HCT116 (cell line): Measurements from ENCODE around the gene EGFR.

Experiments used
- EZH2phosphoT487 ChIP-seq: fragments of 200-600 bp; IDR thresholded peaks from 2 replicates; pipeline ENCODE4 v1.6.1; 2018; ENCODE audit warnings: antibody characterized with exemption, borderline replicate concordance
- POLR2A ChIP-seq: IDR thresholded peaks from 2 replicates; pipeline ENCODE4 v1.7.0; 2011; ENCODE audit warnings: borderline replicate concordance; ENCODE audit not compliant: insufficient read depth, insufficient read length; ENCODE audit errors: extremely low read depth
- POLR2AphosphoS5 ChIP-seq: IDR thresholded peaks from 2 replicates; pipeline ENCODE4 v1.6.1; 2011; ENCODE audit warnings: mild to moderate bottlenecking, low read depth, low read length, moderate library complexity
- SRF ChIP-seq: IDR thresholded peaks from 2 replicates; pipeline ENCODE4 v1.6.1; 2012; ENCODE audit warnings: low read depth
- TCF7L2 ChIP-seq: IDR thresholded peaks from 2 replicates; pipeline ENCODE4 v1.7.0; 2011; ENCODE audit warnings: borderline replicate concordance, inconsistent platforms; ENCODE audit not compliant: insufficient read depth, insufficient read length; ENCODE audit errors: extremely low read depth

DNA sequence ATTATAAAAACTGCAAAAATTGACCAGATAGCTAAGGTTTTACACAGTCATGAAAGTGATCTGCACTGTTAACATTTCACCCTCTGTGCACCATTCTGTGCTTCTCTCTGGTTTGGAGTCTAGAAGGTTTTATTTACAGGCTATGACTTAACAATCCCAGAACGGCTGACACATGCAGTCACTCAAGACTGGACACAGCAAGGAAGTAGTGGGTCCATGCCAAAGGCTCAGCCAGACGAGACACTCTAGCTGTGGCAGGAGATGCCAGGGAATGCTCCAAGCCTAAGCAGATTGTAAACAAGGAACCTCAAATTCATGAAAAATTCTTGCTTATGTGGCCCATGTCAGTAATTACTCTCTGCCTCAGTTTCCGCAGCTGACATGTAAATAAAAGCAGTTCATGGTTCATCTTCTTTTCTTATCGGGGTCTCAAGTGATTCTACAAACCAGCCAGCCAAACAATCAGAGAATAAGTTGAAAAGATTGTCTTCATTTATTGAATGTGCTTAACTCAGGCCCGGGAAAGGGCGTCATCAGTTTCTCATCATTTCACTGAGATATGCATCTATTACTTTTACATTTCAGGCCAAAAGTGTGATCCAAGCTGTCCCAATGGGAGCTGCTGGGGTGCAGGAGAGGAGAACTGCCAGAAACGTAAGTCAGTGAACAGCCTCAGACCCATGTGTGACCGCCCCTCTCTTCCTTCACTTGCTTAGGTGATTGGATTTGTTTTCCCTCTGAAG, 132.1 kb downstream of the EGFR start:
- no peak for TF ChIP-seq POLR2A
- TF ChIP-seq POLR2AphosphoS5: no peak
- no peak for TF ChIP-seq EZH2phosphoT487
- no peak for TF ChIP-seq SRF
- TF ChIP-seq TCF7L2: no peak
